ENCODE measurements around the gene CD209. TPM values are rescaled to one million over a fixed set of nuclear protein-coding genes. Genes with fewer than 3 reads are reported as not detected.

CD209 gene
- total and polyA plus RNA-seq, 9 of the 15 experiments (the other 6 are each of a cell fraction or from before 2014, with no cell fraction given): 0.01 TPM; not detected in 8

DNA sequence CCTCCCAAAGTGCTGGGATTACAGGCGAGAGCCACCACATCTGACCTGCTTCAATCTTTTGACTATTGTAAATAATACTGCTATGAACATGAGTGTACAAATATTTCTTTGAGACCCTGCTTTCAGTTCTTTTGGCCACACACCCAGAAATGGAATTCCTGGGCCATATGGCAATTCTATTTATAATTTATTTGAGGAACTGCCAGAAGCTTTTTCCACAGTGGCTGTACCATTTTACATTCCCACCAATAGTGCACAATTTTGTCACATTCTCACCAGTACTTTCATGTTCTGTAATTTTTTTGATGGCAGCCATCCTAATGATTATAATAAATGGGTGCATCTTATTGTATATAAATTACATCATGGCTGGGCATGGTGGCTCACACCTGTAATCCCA, 31.7 kb downstream of the CD209 start (continued):
- TF ChIP-seq, protein P1, sequence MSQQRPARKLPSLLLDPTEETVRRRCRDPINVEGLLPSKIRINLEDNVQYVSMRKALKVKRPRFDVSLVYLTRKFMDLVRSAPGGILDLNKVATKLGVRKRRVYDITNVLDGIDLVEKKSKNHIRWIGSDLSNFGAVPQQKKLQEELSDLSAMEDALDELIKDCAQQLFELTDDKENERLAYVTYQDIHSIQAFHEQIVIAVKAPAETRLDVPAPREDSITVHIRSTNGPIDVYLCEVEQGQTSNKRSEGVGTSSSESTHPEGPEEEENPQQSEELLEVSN (IDR thresholded peaks at IDR 0.05; ENCODE audit: borderline replicate concordance in 1 of 2, extremely low read depth in 1 of 2, insufficient read depth in 1 of 2, insufficient read length in 1 of 2, low read depth in 1 of 2, low read length in 1 of 2, poor library complexity in 1 of 2, severe bottlenecking in 1 of 2): no peak
- TF ChIP-seq, protein P2, sequence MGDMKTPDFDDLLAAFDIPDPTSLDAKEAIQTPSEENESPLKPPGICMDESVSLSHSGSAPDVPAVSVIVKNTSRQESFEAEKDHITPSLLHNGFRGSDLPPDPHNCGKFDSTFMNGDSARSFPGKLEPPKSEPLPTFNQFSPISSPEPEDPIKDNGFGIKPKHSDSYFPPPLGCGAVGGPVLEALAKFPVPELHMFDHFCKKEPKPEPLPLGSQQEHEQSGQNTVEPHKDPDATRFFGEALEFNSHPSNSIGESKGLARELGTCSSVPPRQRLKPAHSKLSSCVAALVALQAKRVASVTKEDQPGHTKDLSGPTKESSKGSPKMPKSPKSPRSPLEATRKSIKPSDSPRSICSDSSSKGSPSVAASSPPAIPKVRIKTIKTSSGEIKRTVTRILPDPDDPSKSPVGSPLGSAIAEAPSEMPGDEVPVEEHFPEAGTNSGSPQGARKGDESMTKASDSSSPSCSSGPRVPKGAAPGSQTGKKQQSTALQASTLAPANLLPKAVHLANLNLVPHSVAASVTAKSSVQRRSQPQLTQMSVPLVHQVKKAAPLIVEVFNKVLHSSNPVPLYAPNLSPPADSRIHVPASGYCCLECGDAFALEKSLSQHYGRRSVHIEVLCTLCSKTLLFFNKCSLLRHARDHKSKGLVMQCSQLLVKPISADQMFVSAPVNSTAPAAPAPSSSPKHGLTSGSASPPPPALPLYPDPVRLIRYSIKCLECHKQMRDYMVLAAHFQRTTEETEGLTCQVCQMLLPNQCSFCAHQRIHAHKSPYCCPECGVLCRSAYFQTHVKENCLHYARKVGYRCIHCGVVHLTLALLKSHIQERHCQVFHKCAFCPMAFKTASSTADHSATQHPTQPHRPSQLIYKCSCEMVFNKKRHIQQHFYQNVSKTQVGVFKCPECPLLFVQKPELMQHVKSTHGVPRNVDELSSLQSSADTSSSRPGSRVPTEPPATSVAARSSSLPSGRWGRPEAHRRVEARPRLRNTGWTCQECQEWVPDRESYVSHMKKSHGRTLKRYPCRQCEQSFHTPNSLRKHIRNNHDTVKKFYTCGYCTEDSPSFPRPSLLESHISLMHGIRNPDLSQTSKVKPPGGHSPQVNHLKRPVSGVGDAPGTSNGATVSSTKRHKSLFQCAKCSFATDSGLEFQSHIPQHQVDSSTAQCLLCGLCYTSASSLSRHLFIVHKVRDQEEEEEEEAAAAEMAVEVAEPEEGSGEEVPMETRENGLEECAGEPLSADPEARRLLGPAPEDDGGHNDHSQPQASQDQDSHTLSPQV (IDR thresholded peaks at IDR 0.05): no peak
- TF ChIP-seq ESRRA (IDR thresholded peaks at IDR 0.05; ENCODE audit: borderline replicate concordance, low read depth) (no peak), ATF1 (CRISPR knock-in tag; IDR thresholded peaks at IDR 0.05) (no peak), ATF1 (tag; IDR thresholded peaks at IDR 0.05) (no peak), SIN3B (IDR thresholded peaks at IDR 0.05; ENCODE audit: low read depth) (no peak), TAF9B (IDR thresholded peaks at IDR 0.05; ENCODE audit: partially characterized antibody) (no peak)
- TF ChIP-seq, protein P3, sequence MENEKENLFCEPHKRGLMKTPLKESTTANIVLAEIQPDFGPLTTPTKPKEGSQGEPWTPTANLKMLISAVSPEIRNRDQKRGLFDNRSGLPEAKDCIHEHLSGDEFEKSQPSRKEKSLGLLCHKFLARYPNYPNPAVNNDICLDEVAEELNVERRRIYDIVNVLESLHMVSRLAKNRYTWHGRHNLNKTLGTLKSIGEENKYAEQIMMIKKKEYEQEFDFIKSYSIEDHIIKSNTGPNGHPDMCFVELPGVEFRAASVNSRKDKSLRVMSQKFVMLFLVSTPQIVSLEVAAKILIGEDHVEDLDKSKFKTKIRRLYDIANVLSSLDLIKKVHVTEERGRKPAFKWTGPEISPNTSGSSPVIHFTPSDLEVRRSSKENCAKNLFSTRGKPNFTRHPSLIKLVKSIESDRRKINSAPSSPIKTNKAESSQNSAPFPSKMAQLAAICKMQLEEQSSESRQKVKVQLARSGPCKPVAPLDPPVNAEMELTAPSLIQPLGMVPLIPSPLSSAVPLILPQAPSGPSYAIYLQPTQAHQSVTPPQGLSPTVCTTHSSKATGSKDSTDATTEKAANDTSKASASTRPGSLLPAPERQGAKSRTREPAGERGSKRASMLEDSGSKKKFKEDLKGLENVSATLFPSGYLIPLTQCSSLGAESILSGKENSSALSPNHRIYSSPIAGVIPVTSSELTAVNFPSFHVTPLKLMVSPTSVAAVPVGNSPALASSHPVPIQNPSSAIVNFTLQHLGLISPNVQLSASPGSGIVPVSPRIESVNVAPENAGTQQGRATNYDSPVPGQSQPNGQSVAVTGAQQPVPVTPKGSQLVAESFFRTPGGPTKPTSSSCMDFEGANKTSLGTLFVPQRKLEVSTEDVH (IDR thresholded peaks at IDR 0.05; ENCODE audit: low read depth, partially characterized antibody): no peak
- TF ChIP-seq, protein P4, sequence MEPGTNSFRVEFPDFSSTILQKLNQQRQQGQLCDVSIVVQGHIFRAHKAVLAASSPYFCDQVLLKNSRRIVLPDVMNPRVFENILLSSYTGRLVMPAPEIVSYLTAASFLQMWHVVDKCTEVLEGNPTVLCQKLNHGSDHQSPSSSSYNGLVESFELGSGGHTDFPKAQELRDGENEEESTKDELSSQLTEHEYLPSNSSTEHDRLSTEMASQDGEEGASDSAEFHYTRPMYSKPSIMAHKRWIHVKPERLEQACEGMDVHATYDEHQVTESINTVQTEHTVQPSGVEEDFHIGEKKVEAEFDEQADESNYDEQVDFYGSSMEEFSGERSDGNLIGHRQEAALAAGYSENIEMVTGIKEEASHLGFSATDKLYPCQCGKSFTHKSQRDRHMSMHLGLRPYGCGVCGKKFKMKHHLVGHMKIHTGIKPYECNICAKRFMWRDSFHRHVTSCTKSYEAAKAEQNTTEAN (CRISPR knock-in tag; IDR thresholded peaks at IDR 0.05): no peak
- TF ChIP-seq, protein P5, sequence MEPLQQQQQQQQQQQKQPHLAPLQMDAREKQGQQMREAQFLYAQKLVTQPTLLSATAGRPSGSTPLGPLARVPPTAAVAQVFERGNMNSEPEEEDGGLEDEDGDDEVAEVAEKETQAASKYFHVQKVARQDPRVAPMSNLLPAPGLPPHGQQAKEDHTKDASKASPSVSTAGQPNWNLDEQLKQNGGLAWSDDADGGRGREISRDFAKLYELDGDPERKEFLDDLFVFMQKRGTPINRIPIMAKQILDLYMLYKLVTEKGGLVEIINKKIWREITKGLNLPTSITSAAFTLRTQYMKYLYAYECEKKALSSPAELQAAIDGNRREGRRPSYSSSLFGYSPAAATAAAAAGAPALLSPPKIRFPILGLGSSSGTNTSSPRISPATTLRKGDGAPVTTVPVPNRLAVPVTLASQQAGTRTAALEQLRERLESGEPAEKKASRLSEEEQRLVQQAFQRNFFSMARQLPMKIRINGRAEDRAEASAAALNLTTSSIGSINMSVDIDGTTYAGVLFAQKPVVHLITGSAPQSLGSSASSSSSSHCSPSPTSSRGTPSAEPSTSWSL (CRISPR knock-in tag; IDR thresholded peaks at IDR 0.05; ENCODE audit: borderline replicate concordance): no peak

Data from K562 (cell line).